HepG2 (cell line): ENCODE measurements around the gene S100A6. TPM values are rescaled to one million over a fixed set of nuclear protein-coding genes. Genes with fewer than 3 reads are reported as not detected.
A peak's percentile ranks its signal among the peaks of the same experiment; 100 is the strongest.

Source experiments
- CTCF ChIP-seq: sonication (generic); formaldehyde crosslinking; IDR thresholded peaks from 2 replicates; pipeline ENCODE4 v1.5.0; 2020; ENCODE audit warnings: mild to moderate bottlenecking, missing genetic modification reagents, moderate library complexity
- FOSL2 ChIP-seq: sonication (generic); formaldehyde crosslinking; IDR thresholded peaks from 2 replicates; pipeline ENCODE4 v1.4.0; 2020; ENCODE audit warnings: missing genetic modification reagents
- IRF2 ChIP-seq: IDR thresholded peaks from 2 replicates; pipeline ENCODE4 v1.6.1; 2018; ENCODE audit warnings: missing genetic modification reagents, missing compliant biosample characterization
- MATR3 ChIP-seq: sonication (generic); formaldehyde crosslinking; IDR thresholded peaks from 2 replicates; pipeline ENCODE4 v1.4.0; 2020; ENCODE audit warnings: missing genetic modification reagents
- MED13 ChIP-seq: sonication (generic); formaldehyde crosslinking; IDR thresholded peaks from 2 replicates; pipeline ENCODE4 v1.5.0; 2020; ENCODE audit warnings: missing genetic modification reagents
- MNT ChIP-seq: fragments of 450-650 bp; IDR thresholded peaks from 2 replicates; pipeline ENCODE4 v1.6.1; 2016
- NCOR1 ChIP-seq: fragments of 200-600 bp; sonication (generic); IDR thresholded peaks from 2 replicates; pipeline ENCODE4 v1.7.0; 2017; ENCODE audit warnings: antibody characterized with exemption, low read length, borderline replicate concordance
- ZBTB43 ChIP-seq: sonication (generic); formaldehyde crosslinking; conservative IDR thresholded peaks from 2 replicates; pipeline ENCODE4 v1.4.0; 2020; ENCODE audit warnings: missing genetic modification reagents
- ZNF205 ChIP-seq: IDR thresholded peaks from 2 replicates; pipeline ENCODE4 v1.6.1; 2018; ENCODE audit warnings: missing biosample characterization, missing genetic modification reagents
- ZNF329 ChIP-seq: sonication (generic); formaldehyde crosslinking; IDR thresholded peaks from 2 replicates; pipeline ENCODE4 v1.9.0; 2021; ENCODE audit warnings: low read depth, mild to moderate bottlenecking, missing genetic modification reagents
- ZNF383 ChIP-seq: sonication (generic); formaldehyde crosslinking; IDR thresholded peaks from 2 replicates; pipeline ENCODE4 v1.4.0; 2020; ENCODE audit warnings: missing genetic modification reagents, mild to moderate bottlenecking, borderline replicate concordance
- ZNF441 ChIP-seq: sonication (generic); formaldehyde crosslinking; IDR thresholded peaks from 2 replicates; pipeline ENCODE4 v1.7.0; 2021; ENCODE audit warnings: missing genetic modification reagents, borderline replicate concordance
- ZSCAN20 ChIP-seq: sonication (generic); formaldehyde crosslinking; IDR thresholded peaks from 2 replicates; pipeline ENCODE4 v1.4.0; 2020; ENCODE audit warnings: missing genetic modification reagents, mild to moderate bottlenecking, borderline replicate concordance
- polyA plus RNA-seq, 8 experiments: library from polyadenylated mRNA; depleted of rRNA in 3 of 8; stranded (reverse) in 7 of 8; unstranded in 1 of 8; fragments of >200 nt; fragmentation: Illumina TruSeq in 4 of 8; extraction: Trizol in 4 of 8; gene quantifications; 2 replicates each; pipeline versions ENCODE4 v1.2.1 to v1.2.3, GENCODE V29; 2011 to 2016; ENCODE audit warnings: low read depth in 4 of 8, missing spikeins in 1 of 8, mixed read lengths in 1 of 8; ENCODE audit not compliant: insufficient read depth in 1 of 8
- total RNA-seq, 5 experiments: library from RNA; depleted of rRNA; stranded (reverse); fragments of >200 nt; fragmentation: Illumina TruSeq; extraction: Trizol; gene quantifications; 2 replicates each; pipeline ENCODE4 v1.2.3, GENCODE V29; 2016; ENCODE audit warnings: low read depth in 1 of 5
- TF ChIP-seq, protein P1 (sequence below): sonication (generic); formaldehyde crosslinking; IDR thresholded peaks from 2 replicates; pipeline ENCODE4 v1.8.0; 2022; ENCODE audit warnings: mild to moderate bottlenecking, missing genetic modification reagents, moderate library complexity
- TF ChIP-seq, protein P2 (sequence below): sonication (generic); formaldehyde crosslinking; IDR thresholded peaks from 2 replicates; pipeline ENCODE4 v1.8.1; 2023; ENCODE audit warnings: mild to moderate bottlenecking, missing genetic modification reagents
- TF ChIP-seq, protein P3 (sequence below): IDR thresholded peaks from 2 replicates; pipeline ENCODE4 v1.6.1; 2016; ENCODE audit warnings: missing genetic modification reagents, missing compliant biosample characterization
- TF ChIP-seq, protein P4 (sequence below): sonication (generic); formaldehyde crosslinking; IDR thresholded peaks from 2 replicates; pipeline ENCODE4 v1.4.0; 2020; ENCODE audit warnings: missing genetic modification reagents, mild to moderate bottlenecking, borderline replicate concordance

The S100A6 gene
- total and polyA plus RNA-seq, 2 of the 13 experiments (the other 11 are each of a cell fraction or from before 2014, with no cell fraction given) = 72.9 to 85.0 TPM

- TF ChIP-seq, protein P1, sequence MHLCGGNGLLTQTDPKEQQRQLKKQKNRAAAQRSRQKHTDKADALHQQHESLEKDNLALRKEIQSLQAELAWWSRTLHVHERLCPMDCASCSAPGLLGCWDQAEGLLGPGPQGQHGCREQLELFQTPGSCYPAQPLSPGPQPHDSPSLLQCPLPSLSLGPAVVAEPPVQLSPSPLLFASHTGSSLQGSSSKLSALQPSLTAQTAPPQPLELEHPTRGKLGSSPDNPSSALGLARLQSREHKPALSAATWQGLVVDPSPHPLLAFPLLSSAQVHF (CRISPR knock-in tag) = no peak
- no peak for TF ChIP-seq ZSCAN20 (CRISPR knock-in tag)
- no peak for TF ChIP-seq ZNF329 (CRISPR knock-in tag)
- peak; percentile 50; the same call in 1 of the 2 replicates for TF ChIP-seq IRF2 (CRISPR knock-in tag)
- no peak for TF ChIP-seq MNT
- no peak for TF ChIP-seq ZNF383 (CRISPR knock-in tag)
- TF ChIP-seq, protein P2, sequence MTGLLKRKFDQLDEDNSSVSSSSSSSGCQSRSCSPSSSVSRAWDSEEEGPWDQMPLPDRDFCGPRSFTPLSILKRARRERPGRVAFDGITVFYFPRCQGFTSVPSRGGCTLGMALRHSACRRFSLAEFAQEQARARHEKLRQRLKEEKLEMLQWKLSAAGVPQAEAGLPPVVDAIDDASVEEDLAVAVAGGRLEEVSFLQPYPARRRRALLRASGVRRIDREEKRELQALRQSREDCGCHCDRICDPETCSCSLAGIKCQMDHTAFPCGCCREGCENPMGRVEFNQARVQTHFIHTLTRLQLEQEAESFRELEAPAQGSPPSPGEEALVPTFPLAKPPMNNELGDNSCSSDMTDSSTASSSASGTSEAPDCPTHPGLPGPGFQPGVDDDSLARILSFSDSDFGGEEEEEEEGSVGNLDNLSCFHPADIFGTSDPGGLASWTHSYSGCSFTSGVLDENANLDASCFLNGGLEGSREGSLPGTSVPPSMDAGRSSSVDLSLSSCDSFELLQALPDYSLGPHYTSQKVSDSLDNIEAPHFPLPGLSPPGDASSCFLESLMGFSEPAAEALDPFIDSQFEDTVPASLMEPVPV (CRISPR knock-in tag) = no peak
- TF ChIP-seq MATR3 (CRISPR knock-in tag) = no peak
- TF ChIP-seq, protein P3, sequence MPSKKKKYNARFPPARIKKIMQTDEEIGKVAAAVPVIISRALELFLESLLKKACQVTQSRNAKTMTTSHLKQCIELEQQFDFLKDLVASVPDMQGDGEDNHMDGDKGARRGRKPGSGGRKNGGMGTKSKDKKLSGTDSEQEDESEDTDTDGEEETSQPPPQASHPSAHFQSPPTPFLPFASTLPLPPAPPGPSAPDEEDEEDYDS (CRISPR knock-in tag) = no peak
- peak; percentile 92 for TF ChIP-seq CTCF
- peak; percentile 31 for TF ChIP-seq FOSL2 (CRISPR knock-in tag)
- TF ChIP-seq, protein P4, sequence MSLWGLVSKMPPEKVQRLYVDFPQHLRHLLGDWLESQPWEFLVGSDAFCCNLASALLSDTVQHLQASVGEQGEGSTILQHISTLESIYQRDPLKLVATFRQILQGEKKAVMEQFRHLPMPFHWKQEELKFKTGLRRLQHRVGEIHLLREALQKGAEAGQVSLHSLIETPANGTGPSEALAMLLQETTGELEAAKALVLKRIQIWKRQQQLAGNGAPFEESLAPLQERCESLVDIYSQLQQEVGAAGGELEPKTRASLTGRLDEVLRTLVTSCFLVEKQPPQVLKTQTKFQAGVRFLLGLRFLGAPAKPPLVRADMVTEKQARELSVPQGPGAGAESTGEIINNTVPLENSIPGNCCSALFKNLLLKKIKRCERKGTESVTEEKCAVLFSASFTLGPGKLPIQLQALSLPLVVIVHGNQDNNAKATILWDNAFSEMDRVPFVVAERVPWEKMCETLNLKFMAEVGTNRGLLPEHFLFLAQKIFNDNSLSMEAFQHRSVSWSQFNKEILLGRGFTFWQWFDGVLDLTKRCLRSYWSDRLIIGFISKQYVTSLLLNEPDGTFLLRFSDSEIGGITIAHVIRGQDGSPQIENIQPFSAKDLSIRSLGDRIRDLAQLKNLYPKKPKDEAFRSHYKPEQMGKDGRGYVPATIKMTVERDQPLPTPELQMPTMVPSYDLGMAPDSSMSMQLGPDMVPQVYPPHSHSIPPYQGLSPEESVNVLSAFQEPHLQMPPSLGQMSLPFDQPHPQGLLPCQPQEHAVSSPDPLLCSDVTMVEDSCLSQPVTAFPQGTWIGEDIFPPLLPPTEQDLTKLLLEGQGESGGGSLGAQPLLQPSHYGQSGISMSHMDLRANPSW (CRISPR knock-in tag) = no peak
- TF ChIP-seq ZNF441 (CRISPR knock-in tag) = no peak
- TF ChIP-seq MED13 = no peak
- no peak for TF ChIP-seq ZBTB43 (CRISPR knock-in tag)
- no peak for TF ChIP-seq ZNF205 (CRISPR knock-in tag)
- TF ChIP-seq NCOR1 = no peak
Observed at GRCh38 chr1:153572569-153573015, 36.8 kb upstream of the S100A6 start (continued).
